Tibial nerve (tissue), 4 donors: ENCODE measurements around the gene PRSS3. TPM values are rescaled to one million over a fixed set of nuclear protein-coding genes. Genes with fewer than 3 reads are reported as not detected.
"Not testable (repeated sequence)": the region's sequence is repeated elsewhere in the genome, so short reads cannot be mapped to it uniquely, and the experiment has no call there.

Source experiments
- DNase-seq, 2 donors: peaks; one replicate each; pipeline ENCODE4 v3.0.0-alpha.2; 2019; ENCODE audit warnings: low spot score in 2 of 2
- H3K27ac ChIP-seq, 4 donors: fragments of 200-600 bp; sonication (generic) in 3 of 4; one replicate each; pipeline ENCODE4 v1.5.1; 2017 to 2019; ENCODE audit warnings: mild to moderate bottlenecking in 1 of 4
- H3K27me3 ChIP-seq, 2 donors: fragments of 200-600 bp; sonication (generic) in 1 of 2; one replicate each; pipeline versions ENCODE4 v1.5.1 to v1.6.0; 2017 to 2019
- H3K36me3 ChIP-seq, 3 donors: fragments of 200-600 bp; sonication (generic); one replicate each; pipeline ENCODE4 v1.5.1; 2018 to 2019
- H3K4me1 ChIP-seq, 4 donors: fragments of 200-600 bp; sonication (generic) in 3 of 4; one replicate each; pipeline ENCODE4 v1.5.1; 2017 to 2019
- H3K4me3 ChIP-seq, 4 donors: fragments of 200-600 bp; sonication (generic) in 3 of 4; one replicate each; pipeline ENCODE4 v1.5.1; 2017 to 2019; ENCODE audit warnings: mild to moderate bottlenecking in 1 of 4, moderate library complexity in 1 of 4
- H3K9me3 ChIP-seq, 4 donors: fragments of 200-600 bp; sonication (generic) in 3 of 4; one replicate each; pipeline ENCODE4 v1.5.1; 2017 to 2019
- CTCF ChIP-seq, 5 experiments: fragments of 200-600 bp in 3 of 5; fragments of 450-650 bp in 2 of 5; sonication (generic) in 3 of 5; IDR thresholded peaks; one replicate each; pipeline ENCODE4 v1.5.1; 2016 to 2019; ENCODE audit warnings: antibody characterized with exemption in 5 of 5, mild to moderate bottlenecking in 3 of 5, moderate library complexity in 2 of 5
- EP300 ChIP-seq, 2 donors: sonication (generic); formaldehyde crosslinking; IDR thresholded peaks; one replicate each; pipeline ENCODE4 v1.6.1; 2017; ENCODE audit warnings: antibody characterized with exemption in 2 of 2, mild to moderate bottlenecking in 1 of 2
- POLR2A ChIP-seq, 2 donors: fragments of 450-650 bp; IDR thresholded peaks; one replicate each; pipeline ENCODE4 v1.6.1; 2017; ENCODE audit warnings: antibody characterized with exemption in 2 of 2, mild to moderate bottlenecking in 2 of 2, moderate library complexity in 2 of 2
- WGBS, 2 donors: methylation state at CpG; one replicate each; pipeline ENCODE4 v1.1.5; 2018; 5-methylcytosine and 5-hydroxymethylcytosine counted together
- total RNA-seq, 4 donors: library from RNA; depleted of rRNA; stranded (reverse); fragments of >200 nt; gene quantifications; one replicate each; pipeline ENCODE4 v1.1.0, GENCODE V29; 2016

PRSS3 gene
- total RNA-seq, 4 donors from 2014 or later = not detected

- H3K9me3 ChIP-seq, H3K4me1 ChIP-seq, H3K27me3 ChIP-seq, DNase-seq, H3K36me3 ChIP-seq, H3K27ac ChIP-seq, H3K4me3 ChIP-seq: not testable (repeated sequence)
- 74 to 77% methylated on average over 5 of the region's 5 CpGs for WGBS, 2 donors
Measured at GRCh38 chr9:33774074-33774659, 21.2 kb upstream of the PRSS3 start.

GRCh38 chr9:33776578-33776977 is 18.8 kb upstream of the PRSS3 start:
- no peak for TF ChIP-seq EP300 (IDR thresholded peaks at IDR 0.05)
- TF ChIP-seq CTCF (IDR thresholded peaks at IDR 0.05) = no peak
- TF ChIP-seq POLR2A (IDR thresholded peaks at IDR 0.05) = no peak
- no peak for DNase-seq
- Histone ChIP-seq H3K4me1 (no peaks in the 10 kb centered on the region), H3K4me3 (no peak overlapping the region), H3K9me3 (no peaks in the 10 kb centered on the region), H3K27me3 (no peaks in the 10 kb centered on the region), H3K36me3 (no peaks in the 10 kb centered on the region), H3K27ac (no peak overlapping the region)

- Histone ChIP-seq H3K9me3 (no peaks in the 10 kb centered on the region), H3K27me3 (no peaks in the 10 kb centered on the region), H3K4me3 (no peak overlapping the region), H3K36me3 (no peaks in the 10 kb centered on the region), H3K4me1 (no peaks in the 10 kb centered on the region), H3K27ac (no peak overlapping the region)
- WGBS, 2 donors = 13 to 20% methylated on average over 6 of the region's 6 CpGs
- DNase-seq = peak in 1 of 2 donors; percentile 22
- no peak for TF ChIP-seq EP300 (IDR thresholded peaks at IDR 0.05)
- peak; percentile 30 to 83 (median 66) for TF ChIP-seq CTCF (IDR thresholded peaks at IDR 0.05)
Measured at GRCh38 chr9:33778700-33779351, 16.5 kb upstream of the PRSS3 start.

- Histone ChIP-seq H3K9me3 (no peaks in the 10 kb centered on the region), H3K4me3 (no peak overlapping the region), H3K27ac (no peak overlapping the region), H3K36me3 (no peaks in the 10 kb centered on the region), H3K4me1 (no peaks in the 10 kb centered on the region), H3K27me3 (no peaks in the 10 kb centered on the region)
- no peak for DNase-seq
- TF ChIP-seq EP300 (IDR thresholded peaks at IDR 0.05) = no peak
- no peak for TF ChIP-seq POLR2A (IDR thresholded peaks at IDR 0.05)
- no peak for TF ChIP-seq CTCF (IDR thresholded peaks at IDR 0.05)
Measured at GRCh38 chr9:33780276-33780675, 15.1 kb upstream of the PRSS3 start.

- no peak overlapping the region for H3K27ac ChIP-seq
- 87 to 95% methylated on average over 1 of the region's 1 CpG for WGBS, 2 donors
- no peak for TF ChIP-seq CTCF (IDR thresholded peaks at IDR 0.05)
- no peak for TF ChIP-seq POLR2A (IDR thresholded peaks at IDR 0.05)
- TF ChIP-seq EP300 (IDR thresholded peaks at IDR 0.05) = no peak
- no peaks in the 10 kb centered on the region for H3K36me3 ChIP-seq
- DNase-seq = no peak
- no peak overlapping the region for H3K4me3 ChIP-seq
- no peaks in the 10 kb centered on the region for H3K4me1 ChIP-seq
- H3K9me3 ChIP-seq = no peaks in the 10 kb centered on the region
- no peaks in the 10 kb centered on the region for H3K27me3 ChIP-seq
Measured at GRCh38 chr9:33781736-33782135, 13.6 kb upstream of the PRSS3 start.
